ENCODE results near the gene ZNF469. TPM values are rescaled to one million over a fixed set of nuclear protein-coding genes. Genes with fewer than 3 reads are reported as not detected.

ZNF469 gene
- total RNA-seq, 2 experiments from 2014 or later: 1.1 to 1.2 TPM

- Mint-ChIP-seq H3K9me3 (no peaks in the 10 kb centered on the region), H3K36me3 (no peaks in the 10 kb centered on the region), H3K4me1 (peaks cover 3% of the 10 kb centered on the region), H3K4me3 (no peak overlapping the region), H3K27ac (no peak overlapping the region), H3K27me3 (no peaks in the 10 kb centered on the region)
- ATAC-seq (ENCODE audit: low read depth) (no peak), DNase-seq (no peak)
- POLR2A ChIA-PET: no interaction called here
Observed at GRCh38 chr16:88343271-88343791, 39.4 kb upstream of the ZNF469 start.

GRCh38 chr16:88344411-88345030 is 38.2 kb upstream of the ZNF469 start:
- ATAC-seq (ENCODE audit: low read depth) (no peak), DNase-seq (no peak)
- H3K27ac Mint-ChIP-seq: no peak overlapping the region
- peaks cover under 1% of the 10 kb centered on the region for H3K9me3 Mint-ChIP-seq
- POLR2A ChIA-PET: no interaction called here
- no peaks in the 10 kb centered on the region for H3K27me3 Mint-ChIP-seq
- no peaks in the 10 kb centered on the region for H3K36me3 Mint-ChIP-seq
- peaks cover 6% of the 10 kb centered on the region for H3K4me1 Mint-ChIP-seq
- H3K4me3 Mint-ChIP-seq: no peak overlapping the region

GRCh38 chr16:88345031-88345720 is 37.6 kb upstream of the ZNF469 start:
- Mint-ChIP-seq H3K4me3 (no peak overlapping the region), H3K4me1 (peaks cover 7% of the 10 kb centered on the region)

GRCh38 chr16:88345721-88346560 is 36.8 kb upstream of the ZNF469 start:
- Mint-ChIP-seq H3K4me1 (peaks cover 7% of the 10 kb centered on the region), H3K27ac (no peak overlapping the region), H3K36me3 (no peaks in the 10 kb centered on the region), H3K9me3 (peaks cover 3% of the 10 kb centered on the region), H3K4me3 (no peak overlapping the region), H3K27me3 (no peaks in the 10 kb centered on the region)
- DNase-seq (no peak), ATAC-seq (ENCODE audit: low read depth) (no peak)
- POLR2A ChIA-PET: no interaction called here

More at GRCh38 chr16:88345031-88345720, 37.6 kb upstream of the ZNF469 start:
- Mint-ChIP-seq H3K27me3 (no peaks in the 10 kb centered on the region), H3K27ac (no peak overlapping the region), H3K9me3 (peaks cover 3% of the 10 kb centered on the region), H3K36me3 (no peaks in the 10 kb centered on the region)
- ATAC-seq (ENCODE audit: low read depth) (no peak), DNase-seq (no peak)
- POLR2A ChIA-PET: no interaction called here

- ATAC-seq (ENCODE audit: low read depth): no peak
Observed at GRCh38 chr16:88346680-88347505, 35.9 kb upstream of the ZNF469 start.

GRCh38 chr16:88347656-88348376 is 34.9 kb upstream of the ZNF469 start:
- H3K4me1 Mint-ChIP-seq: peaks cover 7% of the 10 kb centered on the region
- H3K36me3 Mint-ChIP-seq: no peaks in the 10 kb centered on the region
- ATAC-seq (ENCODE audit: low read depth): peak; percentile 76
- peaks cover 3% of the 10 kb centered on the region for H3K9me3 Mint-ChIP-seq
- DNase-seq: peak; percentile 53
- no peaks in the 10 kb centered on the region for H3K27me3 Mint-ChIP-seq
- no peak overlapping the region for H3K4me3 Mint-ChIP-seq
- peak overlapping the region; percentile 70 for H3K27ac Mint-ChIP-seq
- POLR2A ChIA-PET: no interaction called here

More at GRCh38 chr16:88346680-88347505, 35.9 kb upstream of the ZNF469 start:
- POLR2A ChIA-PET: no interaction called here
- Mint-ChIP-seq H3K9me3 (peaks cover 3% of the 10 kb centered on the region), H3K4me1 (peaks cover 7% of the 10 kb centered on the region), H3K36me3 (no peaks in the 10 kb centered on the region), H3K4me3 (no peak overlapping the region), H3K27me3 (no peaks in the 10 kb centered on the region), H3K27ac (peak overlapping the region; percentile 42)
- no peak for DNase-seq

- peaks cover 3% of the 10 kb centered on the region for H3K9me3 Mint-ChIP-seq
- no peak overlapping the region for H3K4me3 Mint-ChIP-seq
- no peaks in the 10 kb centered on the region for H3K27me3 Mint-ChIP-seq
- ATAC-seq (ENCODE audit: low read depth): peak; percentile 27
- peak overlapping the region; percentile 70 for H3K27ac Mint-ChIP-seq
- no peaks in the 10 kb centered on the region for H3K36me3 Mint-ChIP-seq
- POLR2A ChIA-PET: no interaction called here
- peaks cover 7% of the 10 kb centered on the region for H3K4me1 Mint-ChIP-seq
- DNase-seq: no peak
Observed at GRCh38 chr16:88348377-88349152, 34.2 kb upstream of the ZNF469 start.

GRCh38 chr16:88349153-88349902 is 33.4 kb upstream of the ZNF469 start:
- Mint-ChIP-seq H3K36me3 (no peaks in the 10 kb centered on the region), H3K27me3 (no peaks in the 10 kb centered on the region), H3K27ac (no peak overlapping the region), H3K9me3 (peaks cover 3% of the 10 kb centered on the region), H3K4me1 (peaks cover 7% of the 10 kb centered on the region), H3K4me3 (no peak overlapping the region)
- DNase-seq (no peak), ATAC-seq (ENCODE audit: low read depth) (no peak)
- POLR2A ChIA-PET: no interaction called here

GRCh38 chr16:88349903-88350900 is 32.6 kb upstream of the ZNF469 start:
- POLR2A ChIA-PET: no interaction called here
- no peak for ATAC-seq (ENCODE audit: low read depth)
- Mint-ChIP-seq H3K4me1 (peaks cover 7% of the 10 kb centered on the region), H3K27me3 (no peaks in the 10 kb centered on the region), H3K4me3 (no peak overlapping the region), H3K27ac (no peak overlapping the region), H3K9me3 (peaks cover 3% of the 10 kb centered on the region), H3K36me3 (no peaks in the 10 kb centered on the region)
- no peak for DNase-seq

GRCh38 chr16:88350922-88351321 is 31.8 kb upstream of the ZNF469 start:
- peaks cover 7% of the 10 kb centered on the region for H3K4me1 Mint-ChIP-seq
- DNase-seq (no peak), ATAC-seq (ENCODE audit: low read depth) (no peak)
- no peak overlapping the region for H3K27ac Mint-ChIP-seq
- H3K9me3 Mint-ChIP-seq: peaks cover 3% of the 10 kb centered on the region
- H3K4me3 Mint-ChIP-seq: no peak overlapping the region
- no peaks in the 10 kb centered on the region for H3K36me3 Mint-ChIP-seq
- POLR2A ChIA-PET: no interaction called here
- no peaks in the 10 kb centered on the region for H3K27me3 Mint-ChIP-seq

All from activated naive CD8-positive, alpha-beta T cell treated with anti-CD3 and anti-CD28 coated beads, Interleukin-2, amount 10 ng/mL, durations not matched to agents 7 days and 5 days (primary cell).